Endothelial cell of umbilical vein (primary cell): ENCODE results near the gene PARP16.

ENCODE experiments used
- CTCF ChIP-seq, 2 donors: IDR thresholded peaks; 1 replicate in 1 of 2; 2 replicates in 1 of 2; pipeline ENCODE4 v1.5.1; 2011; ENCODE audit warnings: low read length in 2 of 2, mild to moderate bottlenecking in 2 of 2, moderate library complexity in 2 of 2, control low read depth in 1 of 2, inconsistent platforms in 1 of 2, low read depth in 1 of 2; ENCODE audit not compliant: insufficient read depth in 1 of 2; ENCODE audit errors: extremely low read depth in 1 of 2
- EZH2 ChIP-seq: IDR thresholded peaks from 2 replicates; pipeline ENCODE4 v1.6.1; 2012; ENCODE audit warnings: borderline replicate concordance, low read depth, mild to moderate bottlenecking, moderate library complexity, low read length, inconsistent platforms; ENCODE audit not compliant: severe bottlenecking
- FOS ChIP-seq: IDR thresholded peaks from 2 replicates; pipeline ENCODE4 v1.6.1; 2011; ENCODE audit warnings: mild to moderate bottlenecking, low read length, moderate library complexity, borderline replicate concordance; ENCODE audit not compliant: insufficient read depth
- MAX ChIP-seq: IDR thresholded peaks from 2 replicates; pipeline ENCODE4 v1.6.1; 2011; ENCODE audit not compliant: insufficient read depth, insufficient read length
- POLR2A ChIP-seq: IDR thresholded peaks from 2 replicates; pipeline ENCODE4 v1.6.1; 2012; ENCODE audit warnings: low read depth, mild to moderate bottlenecking, control low read depth, low read length

GRCh38 chr15:65266469-65266868, 20.2 kb downstream of the PARP16 start:
- TF ChIP-seq FOS (no peak), CTCF (IDR thresholded peaks at IDR 0.05; ENCODE audit: extremely low read depth in 1 of 2, insufficient read depth in 1 of 2, low read depth in 1 of 2, low read length in 2 of 2) (no peak), POLR2A (no peak), EZH2 (no peak), MAX (no peak)
